DOHH2 (cell line): ENCODE results near the gene WNT10A.

Experiments used
- CTCF ChIP-seq: fragments of 200-600 bp; sonication (generic); IDR thresholded peaks from one replicate; pipeline ENCODE4 v1.5.1; 2014; ENCODE audit warnings: antibody characterized with exemption, mild to moderate bottlenecking, low read depth, low read length; ENCODE audit not compliant: poor library complexity, severe bottlenecking
- EZH2phosphoT487 ChIP-seq: fragments of 200-600 bp; sonication (generic); IDR thresholded peaks from 2 replicates; pipeline ENCODE4 v1.6.1; 2017; ENCODE audit warnings: borderline replicate concordance, mild to moderate bottlenecking, antibody characterized with exemption, low read length, moderate library complexity, mixed read lengths

GRCh38 chr2:218863021-218863520 lies 17.6 kb upstream of the WNT10A start:
- no peak for TF ChIP-seq CTCF
- no peak for TF ChIP-seq EZH2phosphoT487
